T-helper 17 cell (primary cell): ENCODE data around the gene TNXB. TPM values are rescaled to one million over a fixed set of nuclear protein-coding genes. Genes with fewer than 3 reads are reported as not detected.

Experiments
- ATAC-seq: fragments of 150-1000 bp; cut with Tn5 transposase; 2 replicates; pipeline ENCODE4 v1.10.0; 2021; ENCODE audit warnings: mild to moderate bottlenecking, moderate library complexity
- DNase-seq, 3 donors: peaks; one replicate each; pipeline versions ENCODE4 v3.0.0 to v3.0.0-alpha.2; 2020 to 2021
- H3K9me3 ChIP-seq: one replicate; pipeline ENCODE4 v1.7.0; 2013; ENCODE audit warnings: low read length, mild to moderate bottlenecking; ENCODE audit not compliant: control insufficient read depth, poor library complexity, severe bottlenecking
- H3K27ac Mint-ChIP-seq: one replicate; pipeline ENCODE4 v1.8.0; 2022; ENCODE audit warnings: mild to moderate bottlenecking, moderate library complexity, mixed read lengths
- H3K27me3 Mint-ChIP-seq: one replicate; pipeline ENCODE4 v1.8.0; 2022; ENCODE audit warnings: mixed read lengths
- H3K36me3 Mint-ChIP-seq: one replicate; pipeline ENCODE4 v1.8.0; 2022; ENCODE audit warnings: low read depth, mixed read lengths
- H3K4me1 Mint-ChIP-seq: one replicate; pipeline ENCODE4 v1.8.0; 2022; ENCODE audit warnings: mild to moderate bottlenecking, mixed read lengths
- H3K4me3 Mint-ChIP-seq: one replicate; pipeline ENCODE4 v1.8.0; 2022; ENCODE audit warnings: mild to moderate bottlenecking, moderate library complexity, mixed read lengths
- total RNA-seq, 4 donors: library from RNA in 2 of 4; stranded (reverse) in 2 of 4; gene quantifications; one replicate each; pipeline ENCODE4 v1.2.3 and lab custom pipeline; 2022 to 2026

TNXB gene
- total RNA-seq, 2 donors from 2014 or later, result 7.3 to 11.4 TPM

DNA sequence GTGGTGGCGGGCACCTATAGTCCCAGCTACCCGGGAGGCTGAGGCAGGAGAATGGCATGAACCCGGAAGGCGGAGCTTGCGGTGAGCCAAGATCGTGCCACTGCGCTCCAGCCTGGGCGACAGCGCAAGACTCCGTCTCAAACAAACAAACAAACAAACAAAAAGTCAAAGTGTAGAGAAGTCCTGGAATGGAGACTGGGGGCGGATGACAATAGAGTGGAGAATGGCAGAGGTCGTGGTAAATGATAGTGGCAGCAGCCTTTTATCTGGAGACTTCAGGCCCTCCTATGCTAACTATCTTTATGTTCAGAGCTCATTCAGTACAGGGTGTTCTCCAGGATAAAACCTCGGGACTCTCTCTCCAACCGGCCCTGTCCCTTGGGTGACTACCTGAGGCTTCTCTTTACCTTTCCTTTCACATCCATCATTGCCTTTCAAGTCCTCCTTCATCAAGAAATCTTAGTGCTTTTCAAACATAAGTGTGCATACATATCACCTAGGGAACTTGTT is 22.4 kb upstream of the TNXB start:
- no peak overlapping the region for H3K27ac Mint-ChIP-seq
- ATAC-seq, result no peak
- H3K36me3 Mint-ChIP-seq, result no peaks in the 10 kb centered on the region

DNA sequence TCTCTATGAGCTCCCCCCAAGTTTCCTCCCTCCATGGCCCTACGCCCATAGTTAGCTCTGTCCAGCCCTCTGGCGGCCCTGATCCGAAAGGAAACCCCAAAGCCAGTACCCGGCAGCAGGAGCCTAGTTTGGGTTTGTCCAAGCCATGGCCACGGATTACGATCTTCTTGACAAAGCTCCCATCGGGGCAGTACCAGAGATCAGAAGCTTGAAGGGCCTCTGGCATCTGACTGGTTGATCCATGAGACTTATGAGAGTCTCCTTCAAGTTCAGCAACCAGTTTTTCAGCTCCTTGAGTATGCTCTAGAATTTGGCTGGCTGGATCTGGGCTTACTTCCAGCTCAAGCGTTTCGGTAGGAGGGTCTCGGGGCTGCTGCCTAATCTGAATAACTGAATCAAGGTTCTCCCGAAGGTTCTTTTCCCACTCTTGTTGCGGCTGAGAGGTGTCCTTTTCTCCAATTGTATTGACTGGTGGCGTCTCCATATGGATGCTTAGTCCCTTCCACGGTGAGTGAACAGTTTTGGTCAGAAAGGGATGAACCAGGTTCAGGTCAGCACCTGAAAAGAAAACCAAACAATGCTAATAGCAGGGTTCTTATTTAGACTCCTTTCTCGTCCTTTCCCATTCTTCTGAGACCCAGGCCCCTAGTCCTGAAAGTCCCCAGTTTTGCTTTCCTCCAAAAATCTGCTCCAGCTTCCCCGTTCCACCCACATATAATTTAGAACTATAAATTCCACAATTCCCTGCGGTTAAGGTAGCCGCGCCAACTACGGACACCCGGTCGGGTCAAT is 20.4 kb upstream of the TNXB start:
- DNase-seq (no peak), ATAC-seq (no peak)
- peak overlapping the region; percentile 94 for H3K27ac Mint-ChIP-seq
- peaks cover 3% of the 10 kb centered on the region for H3K36me3 Mint-ChIP-seq
- peaks cover 5% of the 10 kb centered on the region for H3K27me3 Mint-ChIP-seq
- peak overlapping the region; percentile 85 for H3K4me3 Mint-ChIP-seq
- no peaks in the 10 kb centered on the region for H3K9me3 ChIP-seq
- H3K4me1 Mint-ChIP-seq, result peaks cover 23% of the 10 kb centered on the region

More for the DNA sequence above, 22.4 kb upstream of the TNXB start:
- no peaks in the 10 kb centered on the region for H3K9me3 ChIP-seq
- DNase-seq, result no peak
- Mint-ChIP-seq H3K4me1 (peaks cover 18% of the 10 kb centered on the region), H3K27me3 (peaks cover 11% of the 10 kb centered on the region), H3K4me3 (peak overlapping the region; percentile 6)

DNA sequence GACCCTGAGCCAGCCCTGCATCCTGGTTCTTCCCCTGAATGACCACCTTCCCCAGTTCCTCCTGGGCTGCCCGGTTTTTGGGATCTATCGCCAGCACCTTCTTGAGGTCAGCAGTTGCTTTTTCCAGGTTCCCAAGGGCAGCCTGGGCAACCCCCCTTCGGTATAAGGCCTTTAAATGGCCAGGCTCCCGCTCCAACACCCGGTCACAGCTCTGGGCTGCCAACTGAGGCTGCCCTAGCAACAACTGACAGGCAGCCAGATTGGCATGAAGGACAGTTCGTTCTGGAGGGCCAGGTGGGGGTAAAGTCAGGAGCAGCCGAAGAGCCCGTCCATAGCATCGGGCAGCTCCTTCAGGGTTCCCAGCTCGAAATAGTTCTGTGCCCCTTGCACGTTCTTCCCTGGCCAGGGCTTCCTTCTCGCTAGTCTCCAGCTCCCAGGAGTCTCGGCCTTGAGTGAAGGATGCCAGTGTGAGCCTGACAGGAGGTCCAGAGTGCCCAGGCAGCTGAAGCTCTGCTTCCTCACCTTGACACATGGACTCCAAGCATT is 19.7 kb upstream of the TNXB start:
- peak overlapping the region; percentile 98 for H3K4me3 Mint-ChIP-seq

DNA sequence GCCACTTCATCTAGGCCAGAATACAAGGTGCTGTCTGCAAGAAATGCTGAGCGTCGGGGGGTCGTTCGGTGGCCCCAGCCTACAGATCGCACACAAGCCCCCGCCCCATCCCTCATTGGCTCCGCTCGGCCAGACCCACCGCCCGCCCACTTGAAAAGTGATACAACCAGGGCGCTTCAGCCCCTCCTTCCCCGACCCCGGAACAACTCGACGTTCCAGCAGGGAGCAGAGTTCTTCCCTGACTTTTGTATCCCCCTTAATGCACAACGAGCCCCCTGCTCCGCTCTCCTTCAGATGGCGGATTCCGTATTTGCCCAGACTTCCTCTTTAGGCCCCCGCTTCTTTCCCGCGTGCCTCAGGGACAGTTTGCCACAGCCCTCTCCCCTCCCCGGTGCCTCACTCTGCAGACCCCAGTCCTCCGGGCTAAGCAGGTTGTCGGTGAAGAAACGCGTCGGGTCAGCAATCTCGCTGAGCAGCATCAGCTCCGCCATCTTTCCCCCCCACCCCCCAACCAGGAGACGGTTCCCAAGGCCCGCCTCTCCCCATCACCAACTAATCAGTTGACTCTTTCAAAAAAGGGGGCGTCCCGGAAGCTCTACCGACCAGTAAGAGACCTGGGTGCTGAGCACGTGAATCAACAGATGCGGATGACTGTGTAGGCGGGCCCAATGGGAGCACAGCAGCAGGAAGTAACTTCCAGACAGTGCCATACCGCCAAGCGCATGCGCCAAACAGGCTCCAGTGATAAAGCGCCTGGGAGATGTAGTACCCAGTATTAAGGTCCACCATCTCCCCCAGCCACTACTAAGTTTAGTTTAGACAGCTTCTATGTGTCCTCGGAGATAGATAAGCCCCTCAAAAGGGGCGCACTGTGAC is 18.8 kb upstream of the TNXB start, which contains the start of gene ATF6B:
ATF6B (minus strand) TSS at position 530 of the 876 bp plus-strand sequence; CDS start at position 491, 39 bp downstream.
- peak; percentile 96 for ATAC-seq
- H3K36me3 Mint-ChIP-seq, result peaks cover 7% of the 10 kb centered on the region
- peaks cover 28% of the 10 kb centered on the region for H3K4me1 Mint-ChIP-seq
- H3K27ac Mint-ChIP-seq, result peak within 1 kb of the TSS; percentile 94
- no peaks in the 10 kb centered on the region for H3K9me3 ChIP-seq
- no peaks in the 10 kb centered on the region for H3K27me3 Mint-ChIP-seq
- peak; percentile 88 to 95 (median 93) for DNase-seq
- H3K4me3 Mint-ChIP-seq, result peak within 1 kb of the TSS; percentile 98

More for the DNA sequence above, 19.7 kb upstream of the TNXB start:
- Mint-ChIP-seq H3K4me1 (peaks cover 28% of the 10 kb centered on the region), H3K36me3 (peaks cover 7% of the 10 kb centered on the region), H3K27me3 (peaks cover 2% of the 10 kb centered on the region), H3K27ac (peak overlapping the region; percentile 94)
- ATAC-seq (no peak), DNase-seq (no peak)
- H3K9me3 ChIP-seq, result no peaks in the 10 kb centered on the region

DNA sequence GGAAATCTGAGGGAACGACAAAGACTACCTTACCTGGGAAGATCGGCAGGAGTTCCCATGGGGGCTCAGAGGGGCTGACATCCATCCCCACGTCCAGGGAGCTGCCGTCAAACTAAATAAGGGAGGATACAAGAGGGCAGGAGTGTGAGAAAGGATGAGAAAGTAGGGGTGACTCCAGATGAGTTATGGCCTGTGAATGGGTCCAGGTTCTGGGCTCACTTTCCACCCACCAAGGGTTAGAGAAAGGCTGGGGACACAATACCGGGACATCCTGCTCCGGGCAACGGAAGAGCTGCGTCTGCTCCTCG is 18.2 kb upstream of the TNXB start:
- ATAC-seq (no peak), DNase-seq (no peak)
- H3K9me3 ChIP-seq, result no peaks in the 10 kb centered on the region
- Mint-ChIP-seq H3K27ac (peak overlapping the region; percentile 94), H3K4me3 (peak overlapping the region; percentile 98), H3K36me3 (peaks cover 7% of the 10 kb centered on the region), H3K27me3 (no peaks in the 10 kb centered on the region), H3K4me1 (peaks cover 28% of the 10 kb centered on the region)

DNA sequence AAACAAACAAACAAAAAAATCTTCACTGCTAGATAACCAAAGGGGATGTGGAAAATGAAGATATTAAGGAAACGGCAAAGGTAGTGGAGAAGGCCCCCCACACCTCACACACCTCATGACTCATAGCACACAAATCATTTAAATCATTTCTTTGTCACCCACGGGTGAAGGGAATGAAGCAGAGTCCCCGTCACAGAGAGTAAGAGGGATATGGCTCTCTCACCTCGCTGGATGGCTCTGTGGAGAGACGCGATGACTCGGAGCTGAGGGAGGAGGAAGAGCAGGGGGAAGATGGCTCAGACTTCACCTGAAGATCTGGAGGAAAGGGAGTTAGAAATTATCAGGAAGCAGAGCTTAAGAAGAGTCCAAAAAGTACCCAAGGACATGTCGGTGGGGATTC is 17.7 kb upstream of the TNXB start:
- H3K9me3 ChIP-seq, result no peaks in the 10 kb centered on the region
- H3K4me3 Mint-ChIP-seq, result peak overlapping the region; percentile 98
- DNase-seq (no peak), ATAC-seq (no peak)
- H3K4me1 Mint-ChIP-seq, result peaks cover 28% of the 10 kb centered on the region
- no peaks in the 10 kb centered on the region for H3K27me3 Mint-ChIP-seq
- peak overlapping the region; percentile 94 for H3K27ac Mint-ChIP-seq
- H3K36me3 Mint-ChIP-seq, result peaks cover 9% of the 10 kb centered on the region

DNA sequence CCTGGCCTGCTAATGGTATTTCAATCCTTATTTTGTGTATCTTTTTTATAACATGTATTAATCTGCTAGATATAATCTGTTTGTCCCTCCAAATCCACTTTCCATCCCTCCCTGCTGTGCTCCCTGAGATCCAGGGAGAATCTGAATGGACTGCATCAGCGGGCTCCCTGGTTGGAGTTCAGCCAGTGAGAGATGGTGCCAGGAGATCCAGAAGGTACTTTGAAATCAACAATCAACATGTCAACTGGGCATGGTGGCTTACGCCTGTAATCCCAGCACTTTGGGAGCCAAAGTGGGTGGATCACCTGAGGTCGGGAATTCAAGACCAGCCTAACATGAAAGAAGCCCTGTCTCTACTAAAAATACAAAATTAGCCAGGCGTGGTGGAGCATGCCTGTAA is 14.5 kb upstream of the TNXB start:
- Mint-ChIP-seq H3K36me3 (peaks cover 18% of the 10 kb centered on the region), H3K4me1 (peaks cover 30% of the 10 kb centered on the region), H3K4me3 (no peak overlapping the region), H3K27me3 (no peaks in the 10 kb centered on the region), H3K27ac (peak overlapping the region; percentile 27)
- no peaks in the 10 kb centered on the region for H3K9me3 ChIP-seq
- ATAC-seq (no peak), DNase-seq (no peak)

DNA sequence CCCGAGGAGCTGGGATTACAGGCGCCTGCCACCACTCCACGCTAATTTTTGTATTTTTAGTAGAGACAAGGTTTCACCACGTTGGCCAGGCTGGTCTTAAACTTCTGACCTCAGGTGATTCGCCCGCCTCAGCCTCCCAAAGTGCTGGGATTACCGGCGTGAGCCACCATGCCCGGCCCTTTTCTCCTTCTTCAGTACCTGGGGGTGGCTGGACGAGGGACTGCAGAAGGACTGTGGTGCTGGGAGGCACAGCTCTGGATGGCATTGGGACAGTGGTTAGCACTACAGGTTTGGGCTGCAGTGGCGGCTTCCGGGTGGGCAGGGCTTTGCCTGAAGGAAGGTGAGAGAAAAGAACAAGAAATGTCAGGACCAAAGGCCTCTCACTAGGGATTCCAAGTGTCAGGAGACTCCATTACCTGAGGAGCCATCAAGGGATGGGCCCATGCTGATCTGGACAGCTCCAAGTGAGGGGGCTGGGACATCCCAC is 11.5 kb upstream of the TNXB start:
- DNase-seq, result no peak
- no peak overlapping the region for H3K27ac Mint-ChIP-seq
- no peaks in the 10 kb centered on the region for H3K27me3 Mint-ChIP-seq
- peaks cover 18% of the 10 kb centered on the region for H3K36me3 Mint-ChIP-seq
- no peak for ATAC-seq
- H3K4me1 Mint-ChIP-seq, result peaks cover 17% of the 10 kb centered on the region
- H3K9me3 ChIP-seq, result no peaks in the 10 kb centered on the region
- H3K4me3 Mint-ChIP-seq, result no peak overlapping the region

DNA sequence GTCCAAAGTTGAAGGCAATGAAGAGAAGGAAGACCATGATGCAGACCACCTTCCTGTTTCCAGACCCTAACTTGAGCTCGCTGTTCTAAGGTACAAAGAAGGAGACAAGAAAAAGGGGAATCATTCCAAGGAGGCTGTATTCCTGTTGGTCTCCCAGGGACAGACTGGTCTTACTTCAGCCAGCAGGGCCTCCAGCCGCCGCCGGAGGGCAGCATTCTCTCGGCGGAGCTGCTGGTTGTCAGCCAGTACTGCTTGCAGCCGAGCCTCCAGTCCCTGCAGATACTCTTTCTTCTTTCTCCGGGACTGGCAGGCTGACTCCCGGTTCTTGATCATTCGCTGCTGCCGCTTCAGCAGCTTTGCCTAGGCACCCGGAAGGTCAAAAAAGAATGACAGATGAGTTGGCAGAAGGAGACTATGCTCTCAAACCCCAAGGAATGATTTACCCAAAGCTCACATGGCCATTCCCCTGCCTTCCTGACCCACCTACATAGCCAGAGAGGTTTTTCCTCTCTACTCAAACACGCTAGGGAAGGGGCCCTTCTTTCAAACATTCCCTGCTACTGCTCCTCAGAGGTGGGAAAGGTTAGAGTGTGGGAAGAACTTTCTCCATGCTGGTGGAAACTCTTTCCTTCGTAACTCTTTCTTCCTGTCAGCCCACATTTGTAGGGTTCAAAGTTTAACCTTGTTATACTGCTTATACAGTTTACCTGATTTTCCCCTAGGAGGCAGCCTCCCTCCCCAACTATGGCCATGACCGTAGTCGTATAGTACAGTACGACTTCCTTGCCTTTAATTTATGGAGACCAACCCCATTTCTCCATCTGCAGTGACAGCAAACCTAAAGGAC is 9.9 kb upstream of the TNXB start:
- DNase-seq, result peak; percentile 41 to 62 (median 48)
- Mint-ChIP-seq H3K27ac (peak overlapping the region; percentile 65), H3K4me3 (no peak overlapping the region), H3K36me3 (peaks cover 16% of the 10 kb centered on the region), H3K4me1 (peaks cover 17% of the 10 kb centered on the region), H3K27me3 (no peaks in the 10 kb centered on the region)
- ATAC-seq, result peak; percentile 86
- no peaks in the 10 kb centered on the region for H3K9me3 ChIP-seq

DNA sequence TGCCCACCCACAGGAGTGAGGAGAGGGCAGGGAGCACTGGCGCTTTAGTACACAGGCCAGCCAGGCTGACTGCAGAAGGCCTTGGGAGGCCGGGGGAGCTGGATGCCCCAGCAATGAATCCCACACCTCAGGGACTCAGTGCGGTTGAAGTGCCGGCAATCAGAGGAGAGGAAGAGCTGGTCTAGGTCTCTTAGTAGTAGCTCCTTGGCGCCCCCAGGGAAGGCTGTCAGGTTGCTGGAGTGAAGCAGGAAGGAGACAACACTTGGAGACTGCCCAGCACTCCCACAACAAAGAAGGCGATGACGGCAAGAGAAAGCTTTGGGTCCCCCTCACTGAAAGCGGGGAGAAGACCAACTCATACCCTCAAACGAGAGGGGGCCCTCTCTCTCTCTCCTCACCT is 8.3 kb upstream of the TNXB start:
- Mint-ChIP-seq H3K36me3 (peaks cover 16% of the 10 kb centered on the region), H3K4me3 (no peak overlapping the region), H3K27ac (peak overlapping the region; percentile 34), H3K4me1 (peaks cover 20% of the 10 kb centered on the region), H3K27me3 (no peaks in the 10 kb centered on the region)
- H3K9me3 ChIP-seq, result no peaks in the 10 kb centered on the region
- ATAC-seq (no peak), DNase-seq (no peak)

DNA sequence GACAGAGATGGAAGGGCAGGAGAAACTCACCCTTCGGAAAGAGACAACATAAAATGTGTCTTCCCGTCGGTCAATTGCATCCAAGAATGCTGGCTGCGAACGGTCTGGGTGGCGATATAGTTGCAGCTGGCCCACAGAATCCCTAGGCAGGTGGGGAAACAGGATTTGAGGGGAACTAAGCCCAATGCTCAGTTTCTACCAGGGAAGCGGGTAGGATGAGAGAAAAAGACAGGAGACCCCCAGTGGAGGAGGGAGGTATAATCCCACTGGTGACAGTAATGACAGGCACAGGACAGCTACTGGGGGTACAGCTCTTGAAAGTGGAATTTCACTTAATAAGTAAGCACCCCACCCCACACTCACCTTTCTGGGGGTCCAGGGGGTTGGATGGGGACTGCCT is 7.5 kb upstream of the TNXB start:
- H3K27me3 Mint-ChIP-seq, result no peaks in the 10 kb centered on the region
- H3K4me1 Mint-ChIP-seq, result peaks cover 23% of the 10 kb centered on the region
- DNase-seq (no peak), ATAC-seq (peak; percentile 35)
- no peaks in the 10 kb centered on the region for H3K9me3 ChIP-seq
- H3K36me3 Mint-ChIP-seq, result peaks cover 11% of the 10 kb centered on the region
- H3K27ac Mint-ChIP-seq, result no peak overlapping the region
- no peak overlapping the region for H3K4me3 Mint-ChIP-seq

DNA sequence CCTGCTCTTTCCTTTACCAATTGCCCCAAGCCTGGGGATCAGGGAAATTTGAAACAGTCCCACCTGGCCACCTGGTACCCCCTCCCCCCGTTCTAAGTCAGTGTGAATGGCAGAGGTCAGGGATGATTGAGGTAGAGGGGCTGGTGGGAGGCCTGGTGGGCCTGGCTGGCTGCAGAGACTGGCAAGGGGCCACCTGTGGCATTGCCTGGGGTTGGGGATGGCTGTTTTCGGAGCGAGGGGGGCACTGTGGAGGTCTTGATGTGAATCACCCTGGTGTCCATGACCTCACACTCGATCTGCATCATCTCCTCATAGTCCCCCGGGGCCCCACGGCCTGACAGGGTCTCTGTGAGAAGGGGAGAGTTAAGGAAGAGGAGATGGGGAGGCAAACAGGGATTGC is 6.5 kb upstream of the TNXB start:
- Mint-ChIP-seq H3K27me3 (no peaks in the 10 kb centered on the region), H3K27ac (no peak overlapping the region), H3K36me3 (peaks cover 5% of the 10 kb centered on the region), H3K4me1 (peaks cover 23% of the 10 kb centered on the region), H3K4me3 (no peak overlapping the region)
- no peak for ATAC-seq
- no peak for DNase-seq
- no peaks in the 10 kb centered on the region for H3K9me3 ChIP-seq
